Upper lobe of right lung (tissue), 1 donor: ENCODE data around the gene VASH1. TPM values are rescaled to one million over a fixed set of nuclear protein-coding genes. Genes with fewer than 3 reads are reported as not detected.

Experiments used
- ATAC-seq: fragments of 200-7000 bp; cut with Tn5 transposase; one replicate; pipeline ENCODE4 v1.9.1; 2020; ENCODE audit warnings: mild to moderate bottlenecking, moderate library complexity
- DNase-seq: peaks from one replicate; pipeline ENCODE4 v3.0.0-alpha.2; 2020
- H3K27ac ChIP-seq: fragments of 200-600 bp; one replicate; pipeline ENCODE4 v1.8.0; 2022
- H3K27me3 ChIP-seq: fragments of 200-600 bp; one replicate; pipeline ENCODE4 v1.8.0; 2022; ENCODE audit warnings: mild to moderate bottlenecking
- H3K36me3 ChIP-seq: fragments of 200-600 bp; one replicate; pipeline ENCODE4 v1.8.0; 2022
- H3K4me1 ChIP-seq: fragments of 200-600 bp; one replicate; pipeline ENCODE4 v1.8.0; 2022
- H3K4me3 ChIP-seq: fragments of 200-600 bp; one replicate; pipeline ENCODE4 v1.8.0; 2022; ENCODE audit warnings: mild to moderate bottlenecking
- H3K9me3 ChIP-seq: fragments of 200-600 bp; one replicate; pipeline ENCODE4 v1.8.0; 2022
- CTCF ChIP-seq: fragments of 200-600 bp; IDR thresholded peaks from one replicate; pipeline ENCODE4 v1.8.0; 2022; ENCODE audit warnings: antibody characterized with exemption
- intact Hi-C: fragments of 100-400 bp; cut with DNase I; formaldehyde crosslinking; loops from one replicate; pipeline ENCODE4 v1.11.0; 2022
- total RNA-seq: library from RNA; stranded (reverse); fragmentation: NEBNext Ultra II Directional; extraction: Animal tissue kit (Norgen Biotek cat#: 25700); gene quantifications from one replicate; pipeline ENCODE4 v1.2.1, GENCODE V29; 2021
- donor health status: DM: no; HTN: yes; CAD: no; lungs with severe emphysema.

The VASH1 gene
- total RNA-seq, 1 donor from 2014 or later: 37.1 TPM

DNA sequence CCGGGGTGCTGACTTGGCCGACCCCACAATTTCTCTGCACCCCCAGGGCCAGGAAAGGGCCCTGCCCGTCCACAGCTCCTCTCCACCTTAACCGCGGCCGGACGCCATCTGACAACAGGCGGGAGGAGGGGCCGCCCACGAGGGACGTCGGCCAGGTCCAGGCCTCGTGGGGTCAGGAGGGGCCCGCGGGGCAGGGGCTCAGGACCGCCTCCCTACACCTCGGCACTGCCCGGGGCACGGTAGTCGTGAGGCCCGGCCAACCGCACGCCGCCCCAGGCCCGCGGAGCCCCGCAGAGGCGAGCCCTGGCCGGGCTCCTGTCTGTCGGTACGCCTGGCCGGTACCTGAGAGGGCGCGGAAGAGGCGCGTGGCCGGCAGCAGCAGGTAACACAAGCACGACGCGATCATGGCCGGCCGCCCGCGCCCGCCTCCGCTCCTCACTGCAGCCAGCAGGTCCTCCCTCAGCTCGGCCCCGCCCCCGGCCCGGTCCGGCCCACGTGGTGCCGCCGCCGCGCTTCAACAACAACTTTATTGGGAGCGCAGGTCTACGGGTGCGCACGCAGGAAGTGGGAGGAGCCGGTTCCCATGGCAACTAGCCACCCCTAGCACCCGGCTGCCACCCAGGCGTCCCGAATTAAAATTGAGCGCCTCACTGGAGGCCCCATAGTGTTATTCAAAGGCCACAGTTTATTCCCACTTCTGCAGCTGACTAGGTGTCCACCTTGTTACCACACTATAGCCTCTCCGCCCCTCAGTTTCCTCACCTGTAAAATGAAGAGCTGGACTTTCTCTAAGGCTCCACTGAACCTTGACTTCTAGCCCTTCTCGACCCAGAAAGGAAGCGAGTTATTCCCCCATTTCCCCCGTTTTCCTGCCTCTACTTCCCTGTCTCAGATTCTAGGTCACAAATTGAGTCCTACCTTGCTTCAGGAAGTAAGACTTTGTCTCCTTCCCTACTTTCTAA is 51.4 kb downstream of the VASH1 start, which contains the start of gene ANGEL1:
ANGEL1 (minus strand) TSS at position 461 of the 962 bp plus-strand sequence; CDS start at position 406, 55 bp downstream.
- TF ChIP-seq CTCF: no peak
- H3K27me3 ChIP-seq: no peaks in the 10 kb centered on the region
- DNase-seq (peak; percentile 98), ATAC-seq (peak; percentile 96)
- peak within 1 kb of the TSS; percentile 93 for H3K4me3 ChIP-seq
- H3K36me3 ChIP-seq: peaks cover 15% of the 10 kb centered on the region
- peak within 1 kb of the TSS; percentile 91 for H3K27ac ChIP-seq
- peaks cover 19% of the 10 kb centered on the region for H3K4me1 ChIP-seq
- intact Hi-C loops: no loop called here
- H3K9me3 ChIP-seq: no peaks in the 10 kb centered on the region

- TF ChIP-seq CTCF: no peak
- Histone ChIP-seq H3K27ac (no peak overlapping the region), H3K4me3 (no peak overlapping the region), H3K36me3 (no peaks in the 10 kb centered on the region), H3K27me3 (no peaks in the 10 kb centered on the region), H3K9me3 (no peaks in the 10 kb centered on the region), H3K4me1 (peaks cover 19% of the 10 kb centered on the region)
- intact Hi-C loops: no loop called here
- DNase-seq: no peak
- no peak for ATAC-seq
These were observed 53.7 kb downstream of the VASH1 start for GRCh38 chr14:76814726-76815645.

- no peaks in the 10 kb centered on the region for H3K9me3 ChIP-seq
- no peaks in the 10 kb centered on the region for H3K27me3 ChIP-seq
- no peaks in the 10 kb centered on the region for H3K4me1 ChIP-seq
- H3K27ac ChIP-seq: no peak overlapping the region
- DNase-seq: no peak
- H3K36me3 ChIP-seq: no peaks in the 10 kb centered on the region
- intact Hi-C loops: no loop called here
- no peak for TF ChIP-seq CTCF
- ATAC-seq: no peak
- no peak overlapping the region for H3K4me3 ChIP-seq
These were observed 59.4 kb downstream of the VASH1 start for GRCh38 chr14:76820700-76821099.

DNA sequence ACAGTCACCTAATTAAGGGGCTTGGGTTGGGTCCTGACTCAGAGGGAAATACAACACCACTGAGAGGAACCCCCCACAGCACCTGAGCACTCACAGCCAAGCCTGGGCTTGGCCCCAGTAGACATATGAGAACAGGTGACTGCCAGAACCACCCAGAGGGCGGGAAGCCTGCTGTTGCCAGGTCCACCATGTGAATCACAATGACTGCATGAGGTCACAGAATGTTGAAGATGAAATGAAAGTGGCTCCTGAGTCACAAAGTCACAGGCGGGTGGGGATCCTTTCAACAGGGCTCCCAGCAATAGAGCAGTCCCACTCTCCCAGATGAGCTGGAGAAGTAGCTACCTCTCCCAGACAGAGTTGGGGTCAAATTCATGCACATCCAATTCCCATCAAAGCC is 64.9 kb downstream of the VASH1 start, which contains the start of gene LRRC74A:
LRRC74A (plus strand) TSS at position 287 of the 400 bp plus-strand sequence. CDS start 290 bp downstream, outside the sequence.
- DNase-seq: no peak
- no peak within 1 kb of the TSS for H3K27ac ChIP-seq
- H3K4me3 ChIP-seq: no peak within 1 kb of the TSS
- intact Hi-C loops: no loop called here
- H3K27me3 ChIP-seq: no peaks in the 10 kb centered on the region
- H3K36me3 ChIP-seq: no peaks in the 10 kb centered on the region
- TF ChIP-seq CTCF: no peak
- H3K9me3 ChIP-seq: no peaks in the 10 kb centered on the region
- no peak for ATAC-seq
- H3K4me1 ChIP-seq: peaks cover 6% of the 10 kb centered on the region

- H3K27ac ChIP-seq: no peak overlapping the region
- ATAC-seq (no peak), DNase-seq (no peak)
- peaks cover 6% of the 10 kb centered on the region for H3K4me1 ChIP-seq
- peak overlapping the region; percentile 26 for H3K4me3 ChIP-seq
- H3K36me3 ChIP-seq: no peaks in the 10 kb centered on the region
- intact Hi-C loops: no loop called here
- H3K27me3 ChIP-seq: no peaks in the 10 kb centered on the region
- no peak for TF ChIP-seq CTCF
- no peaks in the 10 kb centered on the region for H3K9me3 ChIP-seq
These were observed 66.5 kb downstream of the VASH1 start for GRCh38 chr14:76827696-76828296.
